DMS114 treated with DMSO at 0.1 percent for 48 hours (cell line): ENCODE data around the gene PTPRH.

Experiments
- DNase-seq: peaks from one replicate; lab custom pipeline; 2025; ENCODE audit not compliant: unreplicated experiment; lab: John Stamatoyannopoulos, UW

PTPRH gene

DNA sequence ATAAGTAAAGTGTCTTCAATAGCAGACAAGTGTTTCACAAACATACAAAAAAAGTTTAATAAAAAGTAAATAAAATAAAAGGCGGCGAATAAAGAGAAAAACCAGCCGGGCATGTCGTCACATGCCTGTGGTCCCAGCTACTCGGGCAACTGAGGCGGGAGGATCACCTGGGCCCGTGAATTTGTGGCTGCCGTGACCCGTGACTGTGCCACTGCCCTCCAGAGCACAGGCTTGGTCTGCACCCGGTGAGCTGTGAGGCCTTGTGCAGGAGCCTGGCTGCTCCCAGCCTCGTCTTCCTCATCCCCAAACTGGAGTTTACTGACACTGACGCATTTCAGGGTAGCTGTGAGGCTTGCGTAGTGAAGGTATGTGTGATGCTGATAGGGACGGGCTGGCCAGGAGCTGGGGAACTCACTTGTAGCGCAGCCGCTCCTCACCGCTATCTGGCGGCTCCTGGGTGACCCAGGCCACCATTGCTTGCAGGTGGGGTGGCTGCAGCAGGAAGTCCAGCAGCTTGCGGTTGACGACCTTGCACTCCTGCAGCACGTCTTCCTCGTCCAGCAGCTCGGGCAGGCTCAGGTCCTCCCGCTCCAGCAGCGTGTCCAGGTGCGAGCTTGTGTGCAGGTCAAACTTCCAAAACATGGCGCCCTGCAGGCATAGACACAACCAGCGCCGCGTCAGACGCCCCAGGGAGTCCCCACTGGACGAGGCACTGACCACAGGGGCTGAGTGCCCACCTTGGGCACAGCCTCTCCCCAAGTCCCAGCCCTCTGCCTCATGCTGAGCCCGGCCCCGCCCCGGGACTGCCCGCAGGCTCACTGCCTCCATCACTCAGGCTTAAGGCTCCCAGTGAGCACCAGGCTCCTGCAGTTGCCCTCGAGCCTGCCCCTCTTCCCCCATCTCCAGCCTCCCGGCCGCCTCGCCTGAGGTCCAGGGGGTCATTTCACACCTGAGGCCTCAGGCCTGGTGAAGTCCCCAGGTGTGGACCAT, 37.5 kb upstream of the PTPRH start:
- DNase-seq: no peak

DNA sequence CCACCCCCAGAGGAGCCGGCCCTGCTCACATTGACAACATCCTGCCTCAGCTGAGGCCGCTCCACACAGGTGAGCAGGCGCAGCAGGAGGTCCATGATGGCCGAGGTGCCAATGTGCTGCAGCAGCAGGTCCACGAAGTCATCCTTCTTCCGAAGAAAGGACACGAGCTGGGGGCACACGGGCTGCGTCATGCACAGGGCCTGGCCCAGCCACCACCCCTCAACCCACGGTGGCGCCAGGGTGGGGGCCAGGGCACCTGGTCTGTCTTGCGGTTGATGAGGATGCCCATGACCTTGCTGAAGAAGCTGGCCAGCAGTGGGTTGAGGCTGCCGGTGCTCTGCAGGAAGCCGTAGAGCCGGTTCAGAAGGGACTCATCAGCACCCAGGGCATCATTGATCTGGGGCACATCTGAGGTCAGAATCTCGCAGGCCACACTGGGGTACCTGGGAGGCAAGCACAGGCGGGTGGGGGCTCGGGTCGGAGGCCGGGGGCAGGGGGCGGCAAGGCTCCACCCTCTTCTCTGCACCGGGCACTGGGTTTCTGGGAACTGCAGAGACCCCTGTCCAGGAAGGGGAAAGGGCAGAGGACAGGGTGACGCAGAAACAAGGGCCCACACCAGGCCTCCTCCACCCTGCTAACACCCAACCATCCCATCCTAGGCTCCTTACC, 36.1 kb upstream of the PTPRH start:
- no peak for DNase-seq

- no peak for DNase-seq
These were observed 34.8 kb upstream of the PTPRH start for GRCh38 chr19:55244004-55244680.

GRCh38 chr19:55242517-55242916, 33.2 kb upstream of the PTPRH start:
- no peak for DNase-seq

GRCh38 chr19:55241935-55242464, 32.7 kb upstream of the PTPRH start:
- DNase-seq: no peak

DNA sequence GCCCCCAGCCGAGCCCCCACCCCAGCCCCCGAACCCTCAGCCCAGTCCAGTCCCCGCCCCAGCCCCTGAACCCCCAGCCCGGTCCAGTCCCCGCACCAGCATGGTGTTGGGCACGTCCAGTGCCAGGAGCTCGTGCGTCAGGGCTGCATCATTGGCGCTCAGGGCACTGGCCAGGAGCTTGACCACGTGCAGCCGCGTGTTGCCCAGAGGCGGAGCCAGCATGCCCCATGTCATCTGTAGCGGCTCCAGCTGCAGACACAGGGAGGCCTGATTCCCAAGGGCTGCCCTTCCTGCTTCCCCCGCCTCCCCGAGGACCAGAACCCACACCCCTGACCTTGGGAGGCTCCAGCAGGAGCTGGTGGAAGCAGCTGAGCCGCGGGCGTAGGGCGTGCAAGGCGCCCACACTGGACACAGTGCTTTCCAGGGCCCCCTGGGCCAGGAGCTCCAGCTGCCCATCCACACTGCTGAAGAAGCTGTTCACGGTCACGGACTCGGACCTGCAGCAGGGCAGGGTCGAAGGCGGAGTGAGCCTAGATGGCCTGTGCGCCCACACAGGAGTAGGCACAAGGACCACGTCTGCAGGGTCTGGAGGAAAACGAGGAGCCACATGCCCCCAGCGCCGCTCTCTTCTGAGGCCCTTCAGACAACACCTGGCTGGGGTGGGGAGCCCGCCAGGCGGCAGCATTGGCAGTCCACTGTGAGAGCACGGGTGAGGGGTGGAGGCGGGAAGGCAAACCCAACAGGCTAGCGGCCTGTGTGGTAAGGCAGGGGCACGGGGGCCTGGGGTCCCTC, 32.0 kb upstream of the PTPRH start:
- no peak for DNase-seq

DNA sequence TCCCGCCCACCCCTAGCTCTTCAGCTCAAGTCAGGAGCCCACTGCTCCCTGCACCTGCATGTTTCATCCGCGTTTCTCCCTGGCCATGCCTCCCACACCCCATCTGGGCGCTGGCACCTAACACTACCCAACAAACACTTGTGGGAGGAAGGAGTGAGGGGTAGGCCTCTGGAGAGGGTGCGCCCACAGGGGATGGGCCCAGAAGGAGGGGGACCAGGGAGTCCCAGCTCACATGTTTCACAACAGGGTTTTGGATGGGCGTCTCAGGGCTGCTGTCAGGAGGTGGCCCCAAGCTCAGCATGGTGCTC, 31.4 kb upstream of the PTPRH start:
- no peak for DNase-seq

- no peak for DNase-seq
These were observed 29.7 kb upstream of the PTPRH start for GRCh38 chr19:55239004-55239403.

DNA sequence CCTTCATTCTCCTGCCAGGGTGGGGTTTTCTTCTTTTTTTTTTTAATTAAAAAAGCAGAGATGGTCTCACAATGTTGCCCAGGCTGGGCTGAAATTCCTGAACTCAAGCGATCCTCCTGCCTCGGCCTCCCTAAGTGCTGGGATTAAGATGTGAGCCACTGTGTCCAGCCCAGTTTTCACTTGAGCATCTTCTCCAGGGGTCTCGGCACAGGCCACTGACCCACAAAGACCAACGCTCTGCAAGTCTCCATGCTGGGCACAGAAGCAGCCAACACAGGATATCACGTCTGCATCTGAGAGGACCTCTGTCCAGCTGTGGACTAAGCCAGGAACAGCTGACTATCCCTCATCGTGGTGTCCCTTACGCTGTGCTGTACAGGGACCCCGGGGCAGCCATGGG, 28.7 kb upstream of the PTPRH start:
- no peak for DNase-seq

DNA sequence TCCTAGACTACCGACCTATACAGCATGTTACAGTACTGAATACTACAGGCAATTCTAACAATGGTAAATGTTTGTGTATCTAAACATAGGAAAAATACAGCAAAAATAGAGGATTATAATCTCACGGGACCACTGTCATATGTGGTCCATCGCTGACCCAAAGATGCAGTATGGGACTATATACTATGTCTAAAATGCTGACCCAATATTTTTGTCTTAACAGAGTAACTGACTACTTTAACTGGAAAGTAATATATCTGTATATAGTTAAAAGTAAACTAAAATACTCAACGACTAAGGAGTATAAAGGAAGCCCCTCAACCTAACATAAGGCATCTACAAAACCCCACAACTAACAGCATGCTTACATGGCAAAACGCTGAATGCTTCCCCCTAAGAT, 23.7 kb upstream of the PTPRH start:
- DNase-seq: no peak

GRCh38 chr19:55232286-55232602, 22.9 kb upstream of the PTPRH start:
- no peak for DNase-seq

DNA sequence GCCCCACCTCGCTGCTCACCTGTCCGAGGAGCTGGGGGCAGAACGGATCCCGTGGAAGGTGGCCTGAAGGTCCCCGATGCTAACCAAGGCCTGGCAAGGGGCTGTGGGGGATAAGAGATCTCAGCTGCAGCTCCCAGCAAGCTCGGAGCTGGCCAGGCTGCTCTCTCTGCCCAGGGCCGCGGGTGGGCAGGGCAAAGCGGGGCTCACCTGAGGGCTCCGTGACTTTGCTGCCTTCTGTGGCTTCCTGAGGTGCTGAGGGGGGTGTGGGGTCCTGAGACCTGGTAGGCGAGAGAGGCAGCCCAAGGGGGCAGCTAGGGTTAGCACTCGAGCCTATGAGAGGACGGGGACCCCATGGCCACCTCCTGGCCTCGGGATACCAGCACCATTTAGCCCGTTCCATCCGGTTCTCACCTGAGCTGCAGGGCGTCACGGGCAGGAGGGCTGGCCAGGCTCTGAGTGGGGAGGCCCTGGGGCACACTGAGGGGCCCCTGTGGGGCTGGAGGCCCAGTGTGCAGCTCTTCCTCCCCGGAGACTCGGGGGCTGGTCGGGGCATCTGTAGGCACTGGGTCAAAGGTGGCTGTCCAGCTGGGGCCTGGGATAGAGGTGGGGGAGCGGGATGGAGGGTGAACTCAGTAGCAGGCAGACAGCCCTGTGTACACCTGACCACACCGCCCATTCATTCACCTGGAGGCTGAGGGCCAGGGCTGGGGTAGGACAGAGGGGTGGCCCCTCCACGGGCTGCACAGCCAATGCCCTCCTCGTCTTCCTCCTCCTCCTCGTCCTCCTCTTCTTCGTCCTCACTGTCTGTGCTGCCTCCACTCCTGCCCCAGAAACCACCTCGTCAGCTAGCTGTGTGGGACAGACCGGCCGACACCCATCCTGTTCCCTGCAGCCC, 22.3 kb upstream of the PTPRH start:
- no peak for DNase-seq

DNA sequence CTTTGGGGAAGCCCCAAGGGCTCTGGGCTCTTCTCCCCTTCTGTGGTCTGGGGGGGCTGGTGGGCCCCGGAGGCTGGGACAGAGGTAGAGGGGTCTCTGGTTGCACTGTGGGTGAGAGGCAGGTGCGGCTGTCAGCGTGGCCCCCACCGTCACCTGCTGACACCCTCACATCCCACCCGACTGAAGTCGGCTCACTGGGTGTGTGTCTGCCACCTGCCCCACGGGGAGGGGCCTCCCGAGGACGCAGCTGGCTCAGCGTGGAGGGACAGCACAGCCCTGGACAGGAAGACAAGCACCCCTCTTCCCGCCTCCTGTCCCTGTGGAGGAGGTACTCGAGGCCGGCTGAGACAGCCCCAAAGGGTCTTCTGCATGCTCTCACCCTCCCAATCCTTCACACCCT, 21.5 kb upstream of the PTPRH start:
- DNase-seq: no peak

GRCh38 chr19:55230329-55230728, 21.0 kb upstream of the PTPRH start:
- DNase-seq: no peak

DNA sequence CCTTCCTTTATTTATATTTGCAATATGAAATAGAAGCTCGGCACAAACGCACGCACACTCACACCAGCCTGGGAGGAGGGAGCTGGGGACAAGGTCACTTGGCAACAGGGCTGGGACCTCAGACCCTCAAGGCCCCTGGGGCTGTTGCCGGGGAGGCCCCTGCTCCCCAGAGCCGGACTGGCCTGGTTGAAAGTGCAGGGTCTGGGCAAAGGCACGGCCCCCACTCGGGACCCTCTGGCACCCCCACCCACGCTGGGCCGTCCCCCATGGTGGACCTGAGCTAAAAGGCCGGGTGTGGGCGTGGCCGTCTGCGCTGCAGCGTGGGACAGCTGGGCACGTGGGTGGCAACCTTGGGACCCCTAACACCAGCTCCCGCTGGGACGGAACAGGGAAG, 20.5 kb upstream of the PTPRH start:
- no peak for DNase-seq

GRCh38 chr19:55229145-55229788, 20.0 kb upstream of the PTPRH start:
- no peak for DNase-seq

- no peak for DNase-seq
These were observed 19.2 kb upstream of the PTPRH start, which contains the start of gene TMEM86B for GRCh38 chr19:55228403-55229031. TMEM86B (minus strand) TSS chr19:55228763; CDS start chr19:55228741, 22 bp downstream.

DNA sequence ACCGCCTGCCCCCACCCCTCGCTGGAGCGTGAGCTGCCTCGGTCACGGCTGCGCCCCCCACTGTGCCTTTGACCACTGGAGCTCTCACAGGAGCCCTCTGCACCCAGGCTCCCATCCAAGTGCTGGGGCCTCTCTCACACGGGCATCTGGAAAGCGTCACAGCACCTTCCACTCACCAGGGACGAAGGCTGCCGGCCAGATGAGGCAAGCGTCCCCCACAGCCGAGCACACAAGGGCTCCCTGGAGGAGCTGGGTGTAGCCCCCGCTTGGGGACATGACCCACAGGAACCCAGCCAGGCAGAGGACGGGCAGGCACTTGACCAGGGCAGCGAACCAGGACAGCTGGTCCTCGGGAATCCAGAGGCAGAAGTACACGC, 18.7 kb upstream of the PTPRH start:
- DNase-seq: no peak
